ENCODE data around the gene CDHR1.
"Not testable (repeated sequence)": the region's sequence is repeated elsewhere in the genome, so short reads cannot be mapped to it uniquely, and the experiment has no call there.

The CDHR1 gene

DNA sequence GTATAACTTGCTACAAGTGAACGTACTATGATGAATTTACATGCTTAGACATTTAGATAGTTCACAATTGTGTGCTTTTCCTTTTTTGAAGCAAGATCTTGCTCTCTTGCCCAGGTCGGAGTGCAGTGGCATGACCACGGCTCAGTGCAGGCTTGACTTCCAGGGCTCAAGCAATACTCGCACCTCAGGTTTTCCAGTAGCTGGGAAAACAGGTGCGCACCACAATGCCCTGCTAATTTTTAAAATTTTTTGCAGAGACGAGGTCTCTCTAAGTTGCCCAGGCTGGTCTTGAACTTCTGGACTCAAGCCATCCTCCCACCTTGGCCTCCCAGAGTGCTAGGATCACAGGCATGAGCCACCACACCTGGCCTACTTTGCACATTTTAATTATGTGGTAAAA, 18.9 kb upstream of the CDHR1 start:
- no peak for DNase-seq

DNA sequence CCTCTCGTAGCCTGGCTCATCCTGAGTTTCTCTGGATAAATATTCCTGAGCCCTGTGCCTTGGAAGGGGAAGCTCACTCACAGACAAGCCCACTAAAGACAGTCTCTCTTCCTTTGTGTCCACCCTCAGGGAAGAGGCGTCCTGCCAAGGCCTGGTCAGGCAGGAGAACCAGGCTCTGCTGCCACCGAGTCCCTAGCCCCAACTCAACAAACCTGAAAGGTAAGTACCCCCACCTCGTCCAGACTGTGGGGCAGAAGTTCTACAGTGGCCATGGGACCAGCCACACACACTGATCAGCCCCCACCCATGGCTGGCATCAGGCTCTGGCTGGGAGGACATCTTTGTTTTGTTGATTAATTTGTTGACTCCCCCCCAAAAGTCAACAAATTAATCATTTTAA, 18.0 kb upstream of the CDHR1 start:
- no peak for DNase-seq

- no peak for DNase-seq
Measured at GRCh38 chr10:84176836-84177474, 17.4 kb upstream of the CDHR1 start.

DNA sequence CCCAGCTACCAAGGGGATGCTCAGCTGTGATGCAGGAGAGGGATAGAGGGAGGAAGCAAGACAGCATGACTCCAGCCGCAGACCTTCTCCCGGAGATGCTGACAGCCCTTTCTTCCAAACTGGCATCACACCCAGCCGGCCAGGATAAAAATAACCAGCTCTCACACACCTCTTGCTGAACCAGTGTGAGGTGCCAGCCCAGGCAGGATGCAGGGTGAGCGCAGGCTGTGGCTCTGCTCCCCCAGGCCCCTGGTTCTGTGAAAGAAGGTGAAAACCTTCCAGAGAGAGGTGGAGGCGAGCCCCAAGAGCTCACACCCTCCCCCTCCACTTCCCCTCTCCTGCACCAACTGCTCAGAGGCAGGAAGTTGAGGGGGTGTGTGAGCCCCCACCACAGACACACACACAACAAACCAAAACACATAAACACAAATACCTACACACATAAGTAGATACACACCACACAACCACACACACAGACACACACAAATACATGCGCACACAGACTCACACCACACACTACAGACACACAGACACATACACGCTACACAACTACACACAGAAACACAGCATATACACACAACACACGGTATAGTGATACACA, 16.7 kb upstream of the CDHR1 start:
- no peak for DNase-seq

- DNase-seq, result no peak
Measured at GRCh38 chr10:84178160-84178609, 16.2 kb upstream of the CDHR1 start.

DNA sequence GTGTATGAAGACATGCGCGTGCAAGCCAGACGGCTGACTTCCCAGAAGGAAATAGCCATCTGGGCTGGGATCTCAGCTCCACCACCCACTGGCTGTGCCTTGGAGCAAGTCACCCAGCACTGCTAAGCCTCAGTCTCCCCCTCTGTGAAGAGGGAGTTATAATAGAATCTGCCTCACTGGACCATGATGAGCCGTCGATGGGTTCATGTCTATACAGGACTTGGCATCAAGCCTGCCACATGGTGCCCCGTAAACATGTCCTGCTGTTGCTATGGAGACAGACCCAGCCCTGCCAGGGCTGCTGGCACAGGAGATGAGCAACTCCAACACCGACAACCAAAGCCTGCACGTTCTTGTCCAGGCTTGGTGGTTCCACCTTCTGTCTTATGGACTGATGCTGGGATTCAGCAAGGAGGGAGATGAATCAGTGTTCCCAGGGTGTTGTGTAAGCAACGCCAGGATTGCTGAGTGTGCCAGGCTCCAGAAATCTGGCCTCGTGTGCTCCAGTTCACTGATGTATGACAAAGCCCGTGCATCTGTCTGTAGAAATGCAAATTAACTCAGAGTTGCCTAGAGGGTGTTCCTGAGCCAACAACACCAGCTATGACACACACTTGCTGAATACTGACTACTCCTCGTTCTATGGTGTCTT, 15.2 kb upstream of the CDHR1 start:
- DNase-seq, result peak; percentile 25

DNA sequence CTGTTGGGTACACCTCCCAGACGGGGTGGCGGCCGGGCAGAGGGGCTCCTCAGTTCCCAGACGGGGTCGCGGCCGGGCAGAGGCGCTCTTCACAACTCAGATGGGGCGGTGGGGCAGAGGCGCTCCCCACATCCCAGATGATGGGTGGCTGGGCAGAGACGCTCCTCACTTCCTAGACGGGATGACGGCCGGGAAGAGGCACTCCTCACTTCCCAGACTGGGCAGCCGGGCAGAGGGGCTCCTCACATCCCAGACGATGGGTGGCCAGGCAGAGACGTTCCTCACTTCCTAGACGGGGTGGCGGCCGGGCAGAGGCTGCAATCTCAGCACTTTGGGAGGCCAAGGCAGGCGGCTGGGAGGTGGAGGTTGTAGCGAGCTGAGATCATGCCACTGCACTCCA, 14.0 kb upstream of the CDHR1 start:
- DNase-seq, result not testable (repeated sequence)

GRCh38 chr10:84181631-84182030, 12.7 kb upstream of the CDHR1 start:
- no peak for DNase-seq

- DNase-seq, result no peak
Measured at GRCh38 chr10:84184517-84184916, 9.8 kb upstream of the CDHR1 start.

DNA sequence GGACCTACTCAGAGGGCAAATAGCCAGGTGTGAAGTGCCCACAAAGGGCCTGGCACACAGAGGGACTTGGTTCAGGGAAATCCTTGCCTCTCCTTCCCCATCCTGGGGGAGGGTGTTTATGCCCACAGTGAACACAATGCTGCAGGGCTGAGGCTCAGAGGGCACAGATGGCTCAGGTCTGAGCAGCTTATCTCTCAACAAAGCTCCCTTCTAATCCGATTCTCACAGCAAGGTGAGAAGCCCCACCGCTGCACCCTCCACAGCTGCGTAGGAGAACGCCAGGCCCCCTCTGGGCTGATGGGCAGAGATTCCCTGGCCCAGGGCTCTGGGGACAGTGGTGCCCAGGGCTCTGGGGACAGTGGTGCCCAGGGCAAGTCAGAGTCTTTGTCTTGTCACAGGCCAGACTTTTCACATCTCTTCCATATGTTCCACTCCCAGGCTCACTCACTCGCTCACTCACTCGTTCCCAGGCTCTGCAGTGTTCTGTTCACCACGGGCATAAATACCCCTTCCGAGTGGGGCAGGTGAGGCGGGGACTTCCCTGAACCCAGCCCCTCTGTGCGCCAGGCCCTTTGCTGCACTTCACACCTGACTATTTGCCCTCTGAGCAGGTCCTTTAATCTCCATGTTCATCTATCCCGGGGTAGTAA, 8.7 kb upstream of the CDHR1 start:
- no peak for DNase-seq

DNA sequence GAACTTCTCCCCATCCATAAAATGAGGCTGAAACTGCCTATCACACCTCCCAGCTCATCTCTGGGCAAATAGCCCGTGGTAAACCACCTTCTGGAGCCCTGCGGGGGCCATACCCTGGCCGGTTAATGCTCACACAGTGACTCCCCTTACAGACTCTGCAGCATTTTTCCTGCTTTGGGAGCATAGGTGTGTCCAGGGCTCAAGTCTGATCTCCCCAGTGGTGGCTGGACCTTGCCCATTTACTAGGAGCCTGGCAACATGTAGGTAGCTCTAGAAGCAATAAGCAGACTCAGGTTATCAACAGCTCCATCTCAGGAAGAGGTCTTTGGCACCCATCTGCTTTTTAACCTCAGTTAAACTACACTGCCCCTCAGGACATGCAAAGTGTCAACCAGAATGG, 5.5 kb upstream of the CDHR1 start:
- DNase-seq, result no peak

DNA sequence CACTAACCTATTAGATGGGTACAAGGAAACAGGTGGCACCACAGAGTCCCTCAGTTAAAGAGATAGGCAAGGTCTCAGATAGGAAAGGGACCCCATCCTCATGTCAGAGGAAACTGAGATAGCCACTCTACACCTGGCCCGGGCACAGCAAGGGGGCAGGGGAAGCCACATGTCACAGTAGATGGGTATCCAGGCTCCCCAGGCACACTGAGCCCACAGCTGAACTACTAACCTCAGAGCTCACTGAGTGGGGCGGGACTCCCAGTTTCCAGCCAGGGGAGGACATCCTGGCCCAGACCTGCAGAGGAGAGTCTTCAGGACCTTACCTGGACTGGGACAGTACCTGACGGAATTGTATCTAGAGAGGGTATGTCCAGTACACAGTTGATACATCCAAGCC, 3.7 kb upstream of the CDHR1 start:
- no peak for DNase-seq

- DNase-seq, result no peak
Measured at GRCh38 chr10:84191106-84191505, 3.2 kb upstream of the CDHR1 start.

DNA sequence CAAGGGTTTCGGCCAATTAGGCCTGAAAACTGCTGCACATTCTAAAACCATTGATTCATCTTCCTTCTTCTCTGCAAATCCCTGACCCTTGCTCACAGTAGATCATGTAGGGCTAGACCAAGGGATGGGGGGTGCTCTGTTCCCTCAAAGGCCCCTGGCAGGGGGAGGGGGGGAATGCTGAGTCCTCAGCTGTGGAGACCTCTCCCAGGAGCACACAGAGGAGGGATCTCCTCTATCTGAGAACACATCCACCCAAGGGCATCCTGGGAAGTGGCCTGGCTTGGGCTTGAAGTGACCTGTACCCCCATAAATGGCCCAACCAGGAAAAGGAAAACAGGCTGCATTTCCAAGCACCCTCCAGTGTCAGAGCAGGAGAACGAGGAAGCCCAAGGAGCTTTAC, 1.0 kb upstream of the CDHR1 start:
- DNase-seq, result no peak

DNA sequence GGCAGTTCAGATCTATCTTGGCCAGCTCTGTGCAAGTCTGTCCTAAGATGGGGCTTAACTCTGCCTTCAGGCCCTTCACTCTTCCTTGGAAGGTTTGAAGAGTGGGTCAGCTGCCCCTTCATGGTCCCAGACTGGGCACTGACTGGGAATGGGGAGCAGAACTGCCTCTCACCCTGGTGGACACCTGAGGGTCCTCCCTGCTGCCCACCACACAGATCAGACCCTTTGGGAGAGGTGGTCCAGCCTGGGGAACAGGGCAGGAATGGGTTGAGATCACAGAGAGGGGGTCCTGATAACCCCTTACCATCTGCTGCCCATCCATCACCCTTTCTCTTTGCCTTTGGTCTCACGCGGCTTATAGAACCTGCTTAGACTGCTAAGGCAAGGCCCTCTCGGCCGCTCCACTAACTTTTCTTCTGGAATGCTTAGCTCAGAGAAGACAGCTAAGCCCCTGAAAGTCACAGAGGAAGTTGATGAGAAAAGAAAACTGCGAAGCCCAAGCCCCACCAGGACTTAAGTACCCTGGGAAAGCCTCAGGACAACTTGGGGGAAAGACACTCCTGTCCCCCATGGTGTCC, 402 bp upstream of the CDHR1 start:
- DNase-seq, result no peak

DNA sequence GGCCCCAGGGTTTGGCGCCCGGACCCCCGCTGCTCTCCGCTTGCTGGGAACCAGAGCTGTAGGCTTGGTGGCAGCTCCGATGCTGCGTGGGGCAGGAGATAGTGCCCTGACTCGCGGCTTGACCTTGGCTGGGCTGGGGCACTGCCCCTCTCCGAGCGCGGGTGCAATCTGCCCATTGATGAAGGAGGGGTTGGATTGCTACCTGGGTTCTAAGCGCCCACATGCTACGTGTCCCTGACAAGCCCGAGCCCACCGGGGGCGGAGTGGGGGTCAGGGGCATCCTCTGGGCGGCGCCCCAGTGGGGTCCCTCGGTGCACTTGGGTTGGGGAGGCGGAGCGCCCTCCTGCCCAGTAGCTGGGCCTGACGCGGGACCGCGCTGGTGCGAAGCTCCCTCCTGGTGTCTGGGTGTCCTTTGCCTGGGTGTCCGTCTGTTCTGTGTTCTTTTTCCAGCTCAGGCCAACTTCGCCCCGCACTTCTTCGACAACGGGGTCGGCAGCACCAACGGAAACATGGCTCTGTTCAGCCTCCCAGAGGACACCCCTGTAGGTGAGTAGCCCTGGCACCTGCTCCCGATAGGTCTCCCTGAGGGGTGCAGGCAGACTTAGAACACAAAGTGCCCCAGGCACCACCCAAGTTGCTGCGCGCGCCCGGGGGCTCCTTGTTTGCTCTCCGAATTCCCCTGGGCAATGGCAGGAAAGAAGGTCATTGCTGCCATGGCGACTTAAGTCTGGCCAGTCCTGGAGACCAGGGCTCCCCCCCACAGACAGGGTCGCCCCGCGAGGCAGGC, 900 bp downstream of the CDHR1 start:
- no peak for DNase-seq

DNA sequence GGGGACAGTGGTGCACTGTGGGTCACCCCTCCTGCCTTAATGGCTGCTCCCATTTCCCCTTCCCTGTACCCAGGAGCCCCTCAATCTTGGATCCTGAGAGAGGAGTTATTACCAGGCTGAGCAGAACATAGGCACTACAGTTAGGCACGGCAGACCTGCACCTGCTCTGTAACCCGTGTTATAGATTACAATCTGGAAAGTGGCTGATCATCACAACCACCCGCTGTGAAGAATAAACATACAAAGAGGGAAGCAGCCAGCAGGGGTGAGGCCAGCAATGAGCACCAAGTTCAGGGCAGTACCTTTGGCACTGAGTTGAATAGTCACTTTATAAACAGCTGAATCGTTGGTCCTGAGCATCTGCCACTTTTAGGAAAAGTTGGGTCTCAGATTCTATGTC, 1.7 kb downstream of the CDHR1 start:
- no peak for DNase-seq

- DNase-seq, result no peak
Measured at GRCh38 chr10:84196941-84197340, 2.6 kb downstream of the CDHR1 start.

GRCh38 chr10:84197643-84198042, 3.3 kb downstream of the CDHR1 start:
- DNase-seq, result no peak

- DNase-seq, result no peak
Measured at GRCh38 chr10:84198206-84198915, 4.0 kb downstream of the CDHR1 start.

DNA sequence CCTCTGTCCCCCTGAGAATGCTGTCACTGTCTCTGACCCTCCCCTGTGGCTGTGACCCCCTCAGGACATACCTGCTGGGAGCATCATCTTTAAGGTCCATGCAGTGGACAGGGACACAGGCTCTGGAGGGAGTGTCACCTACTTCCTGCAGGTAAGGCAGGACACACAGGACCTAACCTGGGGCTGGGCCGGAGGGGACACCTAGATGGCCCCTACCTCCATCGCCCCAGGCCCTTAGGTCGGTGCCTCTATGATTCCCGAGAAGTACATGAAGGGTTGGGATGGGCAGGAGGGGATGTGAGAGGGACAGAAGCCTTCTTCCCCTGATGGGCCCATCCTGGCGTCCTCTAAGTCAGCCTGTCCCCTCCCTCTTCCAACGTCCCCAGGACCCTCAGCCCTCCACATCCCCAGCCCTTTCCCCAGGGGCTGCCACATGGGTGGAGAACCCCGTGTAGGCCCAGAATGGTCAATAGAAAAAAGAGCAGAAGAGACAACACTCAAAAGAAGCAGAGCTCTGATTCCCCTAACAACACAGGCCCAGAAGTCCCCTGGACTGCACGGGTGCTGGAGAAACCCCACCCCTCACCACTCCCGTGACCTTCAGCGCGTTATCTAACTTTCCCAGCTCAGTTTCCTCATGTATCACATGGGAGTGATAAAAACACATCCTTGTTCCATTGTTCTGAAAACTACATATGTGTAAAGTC, 6.4 kb downstream of the CDHR1 start:
- DNase-seq, result no peak

GRCh38 chr10:84201244-84201606, 6.9 kb downstream of the CDHR1 start:
- no peak for DNase-seq
